Esophagus muscularis mucosa (tissue), 4 donors: ENCODE data around the gene EID3. TPM values are rescaled to one million over a fixed set of nuclear protein-coding genes. Genes with fewer than 3 reads are reported as not detected.

Source experiments
- DNase-seq: peaks from one replicate; pipeline ENCODE4 v3.0.0-alpha.2; 2017; ENCODE audit errors: extremely low spot score
- H3K27ac ChIP-seq, 4 donors: fragments of 200-600 bp; sonication (generic); replicated peaks in 1 of 4; 1 replicate in 3 of 4; 2 replicates in 1 of 4; pipeline ENCODE4 v1.5.1; 2016 to 2019; ENCODE audit warnings: mild to moderate bottlenecking in 1 of 4
- H3K27me3 ChIP-seq, 4 donors: fragments of 200-600 bp; sonication (generic); one replicate each; pipeline versions ENCODE4 v1.5.1 to v1.6.0; 2016 to 2019
- H3K36me3 ChIP-seq, 4 donors: fragments of 200-600 bp; sonication (generic); one replicate each; pipeline ENCODE4 v1.5.1; 2016 to 2019
- H3K4me1 ChIP-seq, 4 donors: fragments of 200-600 bp; sonication (generic); one replicate each; pipeline ENCODE4 v1.5.1; 2016 to 2019
- H3K4me3 ChIP-seq, 4 donors: fragments of 200-600 bp; sonication (generic); 1 replicate in 2 of 4; 2 replicates in 2 of 4; pipeline ENCODE4 v1.5.1; 2016 to 2019; ENCODE audit warnings: mild to moderate bottlenecking in 4 of 4, moderate library complexity in 1 of 4
- H3K9me3 ChIP-seq, 4 donors: fragments of 200-600 bp; sonication (generic); 1 replicate in 3 of 4; 2 replicates in 1 of 4; pipeline ENCODE4 v1.5.1; 2016 to 2019
- EP300 ChIP-seq: sonication (generic); formaldehyde crosslinking; IDR thresholded peaks from one replicate; pipeline ENCODE4 v1.6.1; 2017; ENCODE audit warnings: antibody characterized with exemption
- POLR2A ChIP-seq: fragments of 450-650 bp; IDR thresholded peaks from one replicate; pipeline ENCODE4 v1.6.1; 2017; ENCODE audit warnings: antibody characterized with exemption, moderate library complexity, mild to moderate bottlenecking, low read depth
- POLR2AphosphoS5 ChIP-seq, 2 donors: sonication (generic); formaldehyde crosslinking; IDR thresholded peaks; one replicate each; pipeline ENCODE4 v1.6.1; 2017; ENCODE audit warnings: antibody characterized with exemption in 2 of 2
- WGBS: methylation state at CpG from one replicate; pipeline ENCODE4 v1.1.5; 2018; 5-methylcytosine and 5-hydroxymethylcytosine counted together
- intact Hi-C: fragments of 100-400 bp; cut with DNase I; formaldehyde crosslinking; loops from one replicate; pipeline ENCODE4 v1.15.1; 2023
- total RNA-seq, 4 donors: library from RNA; depleted of rRNA; stranded (reverse); fragments of >200 nt; gene quantifications; one replicate each; pipeline versions ENCODE4 v1.1.0 to v1.2.1, GENCODE V29; 2016
- TF ChIP-seq, protein P1 (sequence below), 3 experiments: fragments of 200-600 bp in 2 of 3; fragments of 450-650 bp in 1 of 3; sonication (generic) in 2 of 3; IDR thresholded peaks; one replicate each; pipeline ENCODE4 v1.5.1; 2017 to 2019; ENCODE audit warnings: antibody characterized with exemption in 3 of 3, mild to moderate bottlenecking in 2 of 3, moderate library complexity in 1 of 3

EID3 gene
- total RNA-seq, 4 donors from 2014 or later, result 7.6 to 19.5 (median 12.1) TPM

DNA sequence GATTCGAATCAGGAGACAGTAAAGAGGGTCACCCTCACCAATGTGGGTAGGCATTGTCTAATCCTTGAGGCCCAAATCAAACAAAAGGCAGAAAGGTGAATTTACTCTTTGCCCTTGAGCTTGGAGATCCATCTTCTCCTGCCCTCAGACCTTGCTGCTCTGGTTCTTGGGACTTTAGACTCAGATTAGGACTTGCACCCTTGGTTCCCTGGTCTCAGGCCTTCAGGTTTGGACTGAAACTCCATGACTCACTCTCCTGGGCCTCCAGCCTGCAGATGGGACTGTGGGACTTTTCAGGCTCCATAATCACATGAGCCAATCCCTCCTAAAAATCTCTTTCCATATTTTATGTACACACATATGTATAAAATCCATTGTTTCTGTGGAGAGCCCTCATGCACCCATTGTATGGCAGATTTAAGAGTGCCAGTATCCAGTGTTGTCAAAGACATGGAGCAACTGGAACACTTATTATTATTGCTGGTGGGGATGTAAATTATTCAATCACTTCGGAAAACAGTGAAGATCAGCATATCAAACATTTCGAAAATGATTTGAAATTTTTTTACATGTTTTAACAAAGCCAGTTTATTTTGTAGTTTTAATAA is 48.7 kb downstream of the EID3 start:
- WGBS, result 92% methylated on average over 3 of the region's 3 CpGs
- no peaks in the 10 kb centered on the region for H3K27me3 ChIP-seq
- no peaks in the 10 kb centered on the region for H3K4me1 ChIP-seq
- H3K9me3 ChIP-seq, result no peaks in the 10 kb centered on the region
- peaks cover 22 to 79% (median 63%) of the 10 kb centered on the region in 4 donors for H3K36me3 ChIP-seq
- TF ChIP-seq POLR2A, result no peak
- peak in 1 of 2 donors; percentile 5 for TF ChIP-seq POLR2AphosphoS5 (IDR thresholded peaks at IDR 0.05)
- no peak for DNase-seq
- no peak overlapping the region for H3K27ac ChIP-seq
- no peak overlapping the region for H3K4me3 ChIP-seq
- intact Hi-C loops, result loop anchor here (2.0 kb wide), 1 partner anchor 153 kb away; no protein-coding TSS in a partner anchor

DNA sequence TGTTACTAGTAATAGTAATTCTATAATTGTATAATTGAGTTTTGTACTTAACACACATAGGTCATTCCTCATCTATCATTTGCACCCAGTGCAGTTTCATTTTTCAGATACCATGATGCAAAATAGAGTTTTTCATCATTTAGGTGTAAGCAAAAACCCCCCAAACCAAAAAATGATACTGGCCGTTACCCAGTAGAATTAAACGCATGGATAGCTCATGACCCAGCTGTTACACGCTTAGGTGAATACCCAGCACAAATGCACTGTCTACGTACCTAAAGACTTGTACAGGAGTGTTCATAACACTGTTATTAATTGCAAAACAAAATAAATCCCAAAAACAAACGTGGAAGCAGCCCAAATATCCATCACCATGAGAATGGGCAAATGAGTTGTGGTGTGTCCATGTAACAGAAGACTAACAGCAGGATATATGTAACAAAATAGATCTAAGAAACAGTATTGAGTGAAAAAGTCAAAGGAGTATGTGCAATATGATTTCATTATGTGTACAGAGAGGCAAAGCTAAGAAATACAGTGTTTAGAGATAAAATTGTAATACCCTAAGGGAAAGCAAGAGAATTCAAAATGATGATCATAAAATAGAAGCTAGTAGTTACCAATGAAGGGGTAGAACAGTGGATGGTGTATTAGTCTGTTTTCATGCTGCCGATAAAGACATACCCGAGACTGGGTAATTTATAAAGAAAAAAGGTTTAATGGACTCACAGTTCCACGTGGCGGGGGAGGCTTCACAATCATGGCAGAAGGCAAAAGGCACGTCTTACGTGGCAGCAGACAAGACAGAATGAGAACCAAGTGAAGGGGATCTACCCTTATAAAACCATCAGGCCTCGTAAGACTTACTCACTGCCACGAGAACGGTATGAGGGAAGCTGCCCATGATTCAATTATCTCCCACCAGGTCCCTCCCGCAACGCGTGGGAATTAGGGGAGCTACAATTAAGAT is 49.8 kb downstream of the EID3 start:
- intact Hi-C loops, result loop anchor here (2.0 kb wide), 1 partner anchor 154 kb away; no protein-coding TSS in a partner anchor
- no peaks in the 10 kb centered on the region for H3K4me1 ChIP-seq
- no peaks in the 10 kb centered on the region for H3K27me3 ChIP-seq
- TF ChIP-seq, protein P1, sequence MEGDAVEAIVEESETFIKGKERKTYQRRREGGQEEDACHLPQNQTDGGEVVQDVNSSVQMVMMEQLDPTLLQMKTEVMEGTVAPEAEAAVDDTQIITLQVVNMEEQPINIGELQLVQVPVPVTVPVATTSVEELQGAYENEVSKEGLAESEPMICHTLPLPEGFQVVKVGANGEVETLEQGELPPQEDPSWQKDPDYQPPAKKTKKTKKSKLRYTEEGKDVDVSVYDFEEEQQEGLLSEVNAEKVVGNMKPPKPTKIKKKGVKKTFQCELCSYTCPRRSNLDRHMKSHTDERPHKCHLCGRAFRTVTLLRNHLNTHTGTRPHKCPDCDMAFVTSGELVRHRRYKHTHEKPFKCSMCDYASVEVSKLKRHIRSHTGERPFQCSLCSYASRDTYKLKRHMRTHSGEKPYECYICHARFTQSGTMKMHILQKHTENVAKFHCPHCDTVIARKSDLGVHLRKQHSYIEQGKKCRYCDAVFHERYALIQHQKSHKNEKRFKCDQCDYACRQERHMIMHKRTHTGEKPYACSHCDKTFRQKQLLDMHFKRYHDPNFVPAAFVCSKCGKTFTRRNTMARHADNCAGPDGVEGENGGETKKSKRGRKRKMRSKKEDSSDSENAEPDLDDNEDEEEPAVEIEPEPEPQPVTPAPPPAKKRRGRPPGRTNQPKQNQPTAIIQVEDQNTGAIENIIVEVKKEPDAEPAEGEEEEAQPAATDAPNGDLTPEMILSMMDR (IDR thresholded peaks at IDR 0.05), result no peak
- TF ChIP-seq EP300, result no peak
- TF ChIP-seq POLR2A, result no peak
- no peak for TF ChIP-seq POLR2AphosphoS5 (IDR thresholded peaks at IDR 0.05)
- no peak overlapping the region for H3K4me3 ChIP-seq
- H3K9me3 ChIP-seq, result no peaks in the 10 kb centered on the region
- 89% methylated on average over 17 of the region's 17 CpGs for WGBS
- DNase-seq, result peak; percentile 72
- no peak overlapping the region for H3K27ac ChIP-seq
- H3K36me3 ChIP-seq, result peaks cover 13 to 68% (median 53%) of the 10 kb centered on the region in 4 donors

DNA sequence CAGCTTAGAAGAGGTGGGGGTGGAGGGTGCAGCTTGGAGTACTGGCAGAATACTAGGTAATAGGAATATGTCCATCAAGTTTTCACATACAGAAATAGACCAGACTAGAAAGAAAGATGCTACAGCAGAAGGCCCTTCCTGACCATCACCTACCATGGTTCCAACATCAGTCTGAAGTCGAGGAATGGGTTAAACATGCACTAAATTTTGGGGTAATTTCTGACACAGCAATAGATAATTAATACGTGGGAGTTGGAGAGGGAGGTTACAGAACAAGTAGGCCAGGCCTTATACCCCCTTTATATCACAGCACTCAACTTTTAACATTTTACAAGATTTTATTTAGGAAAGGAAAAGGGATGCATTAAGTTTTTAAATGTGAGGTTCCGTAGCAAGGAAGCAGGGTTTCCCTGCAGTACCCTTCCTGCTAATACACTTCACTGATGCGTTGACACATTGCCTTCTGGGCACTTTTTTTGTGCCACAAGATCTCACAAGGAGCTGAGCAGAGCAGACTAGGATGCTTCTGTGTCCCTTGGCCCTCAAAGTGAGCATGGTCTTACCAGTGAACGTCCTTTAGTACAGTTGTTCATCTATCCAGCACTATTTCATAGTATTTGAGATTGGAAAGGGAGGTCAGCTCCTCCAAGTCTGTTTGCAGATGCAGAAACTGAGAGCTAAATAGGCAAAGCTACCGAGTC is 50.8 kb downstream of the EID3 start:
- Histone ChIP-seq H3K27me3 (no peaks in the 10 kb centered on the region), H3K27ac (no peak overlapping the region), H3K4me3 (no peak overlapping the region), H3K36me3 (peaks cover 6 to 58% (median 43%) of the 10 kb centered on the region in 4 donors), H3K4me1 (no peaks in the 10 kb centered on the region), H3K9me3 (no peaks in the 10 kb centered on the region)
- intact Hi-C loops, result no loop called here
- TF ChIP-seq, protein P1 (IDR thresholded peaks at IDR 0.05), result no peak
- TF ChIP-seq POLR2A, result no peak
- TF ChIP-seq POLR2AphosphoS5 (IDR thresholded peaks at IDR 0.05), result peak in 1 of 2 donors; percentile 15
- no peak for TF ChIP-seq EP300
- DNase-seq, result no peak
- 84% methylated on average over 6 of the region's 6 CpGs for WGBS

Other genes starting within 250 kb of the EID3 start
- 10 to 100 TPM; 22.9 to 37.0 (median 29.5) TPM for gene HCFC2, start 239.2 kb upstream of the EID3 start, total RNA-seq
- 10 to 100 TPM; 67.7 to 90.9 (median 82.4) TPM for gene NFYB, start 165.5 kb upstream of the EID3 start, total RNA-seq
- gene TXNRD1, start 88.0 kb upstream of the EID3 start, total RNA-seq, result 100 to 1,000 TPM; 243 to 594 (median 299) TPM
- 10 to 100 TPM in 1 of 4 donors, 1 to 10 TPM in 3; 5.7 to 15.7 (median 7.1) TPM for gene CHST11, start 153.2 kb downstream of the EID3 start, total RNA-seq